ENCODE data around the gene TXNRD2. TPM values are rescaled to one million over a fixed set of nuclear protein-coding genes. Genes with fewer than 3 reads are reported as not detected.

Gene TXNRD2
- total RNA-seq, 1 experiment from 2014 or later, result 22.9 TPM

GRCh38 chr22:19898145-19898544 is 43.5 kb downstream of the TXNRD2 start:
- no peak overlapping the region for H3K27ac Mint-ChIP-seq
- no CpG with 5 or more reads among the region's 7 CpGs for WGBS (ENCODE audit: extremely low coverage, insufficient read length, low lambda C conversion rate)
- H3K4me1 Mint-ChIP-seq, result peaks cover 5 to 7% of the 10 kb centered on the region in 2 experiments
- Histone ChIP-seq H2BK5ac (ENCODE audit: insufficient read length, low read length) (no peak overlapping the region), H4K91ac (ENCODE audit: insufficient read length, low read depth, low read length) (no peak overlapping the region), H3K27me3 (ENCODE audit: insufficient read depth, low read length) (no peaks in the 10 kb centered on the region), H3K18ac (ENCODE audit: insufficient read length, low read depth, low read length) (no peak overlapping the region), H3K4me2 (ENCODE audit: insufficient read depth, insufficient read length, low read length) (no peak overlapping the region), H4K5ac (ENCODE audit: insufficient read length, low read depth, low read length) (no peak overlapping the region), H3K9me3 (ENCODE audit: control insufficient read depth, low read depth, low read length) (no peaks in the 10 kb centered on the region), H3K14ac (ENCODE audit: insufficient read depth, low read length) (no peak overlapping the region; the same call in 1 of the 2 replicates), H3K4me1 (ENCODE audit: insufficient read depth, low read length) (no peaks in the 10 kb centered on the region; the same call in 1 of the 2 replicates), H2BK20ac (ENCODE audit: low read depth, low read length, poor library complexity, severe bottlenecking) (no peak overlapping the region), H3K79me1 (ENCODE audit: insufficient read depth, low read depth, low read length, poor library complexity, severe bottlenecking) (no peaks in the 10 kb centered on the region), H3K79me2 (ENCODE audit: insufficient read depth, low read length) (no peaks in the 10 kb centered on the region), H3T11ph (ENCODE audit: low read length) (no peak overlapping the region), H3K56ac (ENCODE audit: insufficient read length, low read depth, low read length) (no peak overlapping the region), H4K20me1 (ENCODE audit: control insufficient read depth, insufficient read depth, insufficient read length) (no peaks in the 10 kb centered on the region), H2BK120ac (ENCODE audit: low read depth, low read length, poor library complexity, severe bottlenecking) (no peak overlapping the region), H2BK12ac (ENCODE audit: insufficient read length, low read depth, low read length) (no peak overlapping the region), H3K9ac (ENCODE audit: extremely low read depth, insufficient read length, low read length) (no peak overlapping the region), H2BK15ac (ENCODE audit: low read depth, low read length) (no peak overlapping the region), H3K23me2 (ENCODE audit: insufficient read length, low read depth, low read length, poor library complexity, severe bottlenecking) (no peaks in the 10 kb centered on the region), H2AK5ac (ENCODE audit: insufficient read length, low read length) (no peak overlapping the region), H2AFZ (ENCODE audit: low read length) (no peak overlapping the region), H4K8ac (replicated peaks; ENCODE audit: insufficient read length, low read depth, low read length) (no peak overlapping the region), H3K27ac (ENCODE audit: insufficient read length, low read depth, low read length) (no peak overlapping the region), H3K23ac (ENCODE audit: insufficient read length, low read depth, low read length) (no peak overlapping the region), H3K4ac (ENCODE audit: low read depth, low read length) (no peak overlapping the region)
- peaks cover 2 to 7% (median 6%) of the 10 kb centered on the region in 3 experiments; a peak in 3 of 7 replicates for H3K36me3 Mint-ChIP-seq (ENCODE audit: insufficient read depth in 1 of 3, low read depth in 3 of 3)
- H3K4me3 Mint-ChIP-seq, result no peak overlapping the region
- no peak for DNase-seq
- no peak for TF ChIP-seq CTCF (conservative IDR thresholded peaks at IDR 0.05)
- H3K27me3 Mint-ChIP-seq (ENCODE audit: low read depth), result no peaks in the 10 kb centered on the region
- H3K9me3 Mint-ChIP-seq, result no peaks in the 10 kb centered on the region
